Liver (tissue), 3 donors: ENCODE measurements around the gene ECM1.

Experiments
- CTCF ChIP-seq: fragments of 150-350 bp; IDR thresholded peaks from 2 replicates; pipeline ENCODE4 v1.5.1; 2017; ENCODE audit warnings: improper control_type of control experiment, low read depth, low read length; ENCODE audit not compliant: missing input control
- GABPA ChIP-seq, 2 donors: IDR thresholded peaks in 1 of 2; conservative IDR thresholded peaks in 1 of 2; 2 replicates each; pipeline ENCODE4 v1.6.1; 2016; ENCODE audit warnings: antibody characterized with exemption in 2 of 2, mild to moderate bottlenecking in 1 of 2, moderate library complexity in 1 of 2
- JUND ChIP-seq, 2 donors: IDR thresholded peaks; 2 replicates each; pipeline ENCODE4 v1.6.1; 2016; ENCODE audit warnings: antibody characterized with exemption in 2 of 2
- NR2F2 ChIP-seq: IDR thresholded peaks from 2 replicates; pipeline ENCODE4 v1.6.1; 2016; ENCODE audit warnings: antibody characterized with exemption
- REST ChIP-seq: IDR thresholded peaks from 2 replicates; pipeline ENCODE4 v1.6.1; 2016; ENCODE audit warnings: antibody characterized with exemption, mild to moderate bottlenecking
- RXRA ChIP-seq, 2 donors: IDR thresholded peaks; 2 replicates each; pipeline ENCODE4 v1.6.1; 2017 to 2018; ENCODE audit warnings: antibody characterized with exemption in 2 of 2, mild to moderate bottlenecking in 1 of 2
- TAF1 ChIP-seq: conservative IDR thresholded peaks from 2 replicates; pipeline ENCODE4 v1.6.1; 2016; ENCODE audit warnings: antibody characterized with exemption, mild to moderate bottlenecking
- TF ChIP-seq, protein P1 (sequence below): IDR thresholded peaks from 2 replicates; pipeline ENCODE4 v1.6.1; 2016; ENCODE audit warnings: antibody characterized with exemption
- donor health status: healthy.
- donor health status: healthy.

DNA sequence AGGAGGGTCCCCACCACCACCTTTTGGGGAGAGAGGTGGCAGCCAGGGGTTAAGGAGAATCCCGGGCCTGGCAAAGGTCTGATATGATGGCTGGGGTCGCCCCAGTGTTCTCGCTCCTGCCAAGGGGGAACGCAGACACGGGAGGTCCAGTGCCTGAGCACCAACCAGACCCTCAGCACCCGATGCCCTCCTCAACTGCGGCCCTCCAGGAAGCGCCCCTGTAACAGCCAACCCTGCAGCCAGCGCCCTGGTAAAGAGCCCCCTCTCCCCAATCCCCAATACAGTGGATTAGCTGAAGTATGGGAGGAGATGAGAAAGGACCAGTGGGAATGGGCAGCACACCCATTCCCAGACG is 51.7 kb downstream of the ECM1 start:
- no peak for TF ChIP-seq CTCF
- TF ChIP-seq, protein P1, sequence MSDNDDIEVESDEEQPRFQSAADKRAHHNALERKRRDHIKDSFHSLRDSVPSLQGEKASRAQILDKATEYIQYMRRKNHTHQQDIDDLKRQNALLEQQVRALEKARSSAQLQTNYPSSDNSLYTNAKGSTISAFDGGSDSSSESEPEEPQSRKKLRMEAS, result no peak
- TF ChIP-seq NR2F2, result no peak
- no peak for TF ChIP-seq REST
- no peak for TF ChIP-seq JUND (IDR thresholded peaks at IDR 0.05)
- no peak for TF ChIP-seq RXRA (IDR thresholded peaks at IDR 0.05)
- no peak for TF ChIP-seq GABPA (IDR thresholded peaks at IDR 0.05 in 1 of 2, conservative IDR thresholded peaks at IDR 0.05 in 1 of 2)
- TF ChIP-seq TAF1, result no peak
